DMS79 treated with DMSO at 0.1 percent for 48 hours (cell line): ENCODE results near the gene NKIRAS2.
"Not testable (repeated sequence)": the region's sequence is repeated elsewhere in the genome, so short reads cannot be mapped to it uniquely, and the experiment has no call there.

Source experiments
- DNase-seq: peaks from one replicate; lab custom pipeline; 2025; lab: John Stamatoyannopoulos, UW

The NKIRAS2 gene

GRCh38 chr17:41998497-41998896 is 21.4 kb upstream of the NKIRAS2 start:
- no peak for DNase-seq

- DNase-seq = no peak
Observed at GRCh38 chr17:42000413-42001133, 19.3 kb upstream of the NKIRAS2 start.

- DNase-seq = no peak
Observed at GRCh38 chr17:42001729-42002128, 18.2 kb upstream of the NKIRAS2 start.

GRCh38 chr17:42002175-42002791 is 17.6 kb upstream of the NKIRAS2 start:
- no peak for DNase-seq

- DNase-seq = no peak
Observed at GRCh38 chr17:42002792-42003301, 17.0 kb upstream of the NKIRAS2 start.

- no peak for DNase-seq
Observed at GRCh38 chr17:42005166-42005565, 14.7 kb upstream of the NKIRAS2 start.

- DNase-seq = no peak
Observed at GRCh38 chr17:42009170-42009569, 10.7 kb upstream of the NKIRAS2 start.

GRCh38 chr17:42010266-42010680 is 9.6 kb upstream of the NKIRAS2 start:
- DNase-seq = not testable (repeated sequence)

- DNase-seq = no peak
Observed at GRCh38 chr17:42010898-42011516, 8.9 kb upstream of the NKIRAS2 start.

GRCh38 chr17:42012363-42012762 is 7.5 kb upstream of the NKIRAS2 start:
- not testable (repeated sequence) for DNase-seq

- not testable (repeated sequence) for DNase-seq
Observed at GRCh38 chr17:42013740-42014139, 6.2 kb upstream of the NKIRAS2 start.

- peak; percentile 52 for DNase-seq
Observed at GRCh38 chr17:42016411-42016831, 3.5 kb upstream of the NKIRAS2 start.

- peak; percentile 96 for DNase-seq
Observed at GRCh38 chr17:42016941-42017865, 2.7 kb upstream of the NKIRAS2 start, which contains the start of gene DNAJC7. Gene DNAJC7, minus strand, starts transcription at chr17:42017439. Its CDS starts 23 bp downstream, at chr17:42017416.

- no peak for DNase-seq
Observed at GRCh38 chr17:42017866-42018200, 2.1 kb upstream of the NKIRAS2 start.

GRCh38 chr17:42018339-42018738 is 1.6 kb upstream of the NKIRAS2 start:
- no peak for DNase-seq

GRCh38 chr17:42018988-42019387 is 902 bp upstream of the NKIRAS2 start:
- no peak for DNase-seq

GRCh38 chr17:42020845-42021244 is 955 bp downstream of the NKIRAS2 start:
- DNase-seq = not testable (repeated sequence)

- DNase-seq = no peak
Observed at GRCh38 chr17:42023524-42024349, 3.8 kb downstream of the NKIRAS2 start.

GRCh38 chr17:42025191-42025579 is 5.3 kb downstream of the NKIRAS2 start:
- no peak for DNase-seq

- no peak for DNase-seq
Observed at GRCh38 chr17:42025936-42026335, 6.0 kb downstream of the NKIRAS2 start.
